NCI-H128 (cell line): ENCODE measurements around the gene NXN.
"Not testable (repeated sequence)": the region's sequence is repeated elsewhere in the genome, so short reads cannot be mapped to it uniquely, and the experiment has no call there.

ENCODE experiments used
- DNase-seq: peaks from one replicate; lab custom pipeline; 2025; ENCODE audit not compliant: unreplicated experiment; lab: John Stamatoyannopoulos, UW

The NXN gene

GRCh38 chr17:836151-836550 is 143.4 kb downstream of the NXN start:
- no peak for DNase-seq

DNA sequence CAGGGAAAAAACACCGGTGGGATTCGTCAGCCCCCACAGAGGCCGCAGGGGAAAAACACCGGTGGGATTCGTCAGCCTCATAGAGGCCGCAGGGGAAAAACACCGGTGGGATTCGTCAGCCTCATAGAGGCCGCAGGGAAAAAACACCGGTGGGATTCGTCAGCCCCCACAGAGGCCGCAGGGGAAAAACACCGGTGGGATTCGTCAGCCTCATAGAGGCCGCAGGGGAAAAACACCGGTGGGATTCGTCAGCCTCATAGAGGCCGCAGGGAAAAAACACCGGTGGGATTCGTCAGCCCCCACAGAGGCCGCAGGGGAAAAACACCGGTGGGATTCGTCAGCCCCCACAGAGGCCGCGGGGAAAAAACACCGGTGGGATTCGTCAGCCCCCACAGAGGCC is 143.9 kb downstream of the NXN start:
- not testable (repeated sequence) for DNase-seq

DNA sequence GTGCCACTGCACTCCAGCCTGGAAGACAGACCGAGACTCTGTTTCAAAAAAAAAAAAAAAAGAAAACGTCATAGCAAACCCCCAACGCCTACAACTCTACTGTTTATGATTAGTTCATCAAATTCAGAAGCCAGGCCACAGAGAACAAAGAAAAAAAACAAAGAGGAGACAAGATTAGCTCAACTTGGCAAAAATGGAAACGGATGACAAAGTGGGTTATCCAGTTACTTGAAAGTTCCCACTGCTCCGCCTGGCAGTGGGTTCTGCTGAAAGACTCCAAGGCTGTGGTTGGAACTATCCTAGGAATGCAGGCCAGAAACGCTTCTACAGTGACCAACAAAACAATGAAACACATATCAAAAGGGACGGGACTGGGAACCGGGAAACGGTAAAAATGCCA is 144.3 kb downstream of the NXN start:
- DNase-seq = no peak

GRCh38 chr17:834136-834535 is 145.4 kb downstream of the NXN start:
- no peak for DNase-seq

DNA sequence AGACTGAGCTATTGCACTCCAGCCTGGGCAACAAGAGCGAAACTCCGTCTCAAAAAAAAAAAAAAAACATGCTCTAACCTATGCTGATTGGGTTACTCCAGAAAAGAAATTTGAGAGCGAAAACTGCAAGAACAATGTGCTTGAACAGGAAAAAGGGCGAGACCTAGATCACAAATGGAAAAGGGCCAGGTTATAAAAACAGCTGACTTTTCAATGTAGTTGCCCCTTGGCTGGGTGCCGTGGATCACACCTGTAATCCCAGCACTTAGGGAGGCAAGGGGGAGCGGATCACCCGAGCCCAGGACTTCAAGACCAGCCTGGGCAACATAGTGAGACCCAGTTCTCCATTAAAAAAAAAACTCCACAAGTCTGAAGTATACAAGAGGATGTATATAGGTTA is 148.6 kb downstream of the NXN start:
- no peak for DNase-seq

- no peak for DNase-seq
Observed at GRCh38 chr17:830381-830780, 149.2 kb downstream of the NXN start.

DNA sequence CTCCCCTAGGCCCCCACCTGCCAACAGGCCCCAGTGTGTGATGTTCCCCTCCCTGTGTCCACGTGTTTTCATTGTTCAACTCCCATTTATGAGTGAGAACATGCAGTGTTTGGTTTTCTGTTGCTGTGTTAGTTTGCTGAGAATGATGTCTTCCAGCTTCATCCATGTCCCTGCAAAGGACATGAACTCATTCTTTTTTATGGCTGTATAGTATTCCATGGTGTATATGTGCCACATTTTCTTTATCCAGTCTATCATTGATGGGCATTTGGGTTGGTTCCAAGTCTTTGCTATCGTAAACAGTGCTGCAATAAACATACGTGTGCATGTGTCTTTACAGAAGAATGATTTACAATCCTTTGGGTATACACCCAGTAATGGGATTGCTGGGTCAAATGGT is 150.0 kb downstream of the NXN start:
- DNase-seq = not testable (repeated sequence)

DNA sequence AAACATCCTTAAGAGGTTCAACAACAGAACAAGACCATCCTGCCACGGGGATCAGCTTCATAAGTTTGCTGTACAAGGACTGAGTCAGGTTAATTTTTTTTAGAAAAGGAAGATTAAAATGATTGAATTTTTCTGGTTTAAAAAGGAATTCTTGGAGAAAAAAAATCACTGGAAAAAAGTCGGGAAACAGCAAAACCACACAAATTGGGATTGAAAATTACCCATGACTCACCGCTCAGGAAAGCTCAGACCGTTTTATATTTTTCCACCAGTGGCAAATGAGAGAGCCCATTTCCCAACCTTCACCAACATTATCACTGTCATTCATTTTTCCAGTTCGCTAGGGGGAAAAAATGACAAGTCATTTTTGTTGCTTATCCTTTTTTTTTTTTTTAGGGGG is 150.8 kb downstream of the NXN start:
- DNase-seq = no peak

DNA sequence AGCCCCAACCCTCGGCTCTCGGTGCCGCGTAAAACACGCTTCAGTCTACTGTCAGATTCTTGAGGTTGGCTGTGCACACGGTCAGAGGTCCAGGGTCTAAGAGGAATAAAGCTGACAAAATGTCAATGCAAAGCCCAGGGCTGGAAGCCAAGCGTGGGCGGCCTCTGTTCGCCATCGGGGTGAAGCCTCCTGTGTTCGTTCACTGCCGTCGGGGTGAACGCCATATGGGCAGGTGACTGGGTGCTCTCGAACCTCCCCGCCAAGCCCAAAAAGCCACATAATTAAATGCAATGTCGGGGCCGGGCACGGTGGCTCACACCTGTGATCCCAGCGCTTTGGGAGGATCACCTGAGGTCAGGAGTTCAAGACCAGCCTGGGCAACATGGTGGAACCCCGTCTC is 152.8 kb downstream of the NXN start:
- DNase-seq = no peak

DNA sequence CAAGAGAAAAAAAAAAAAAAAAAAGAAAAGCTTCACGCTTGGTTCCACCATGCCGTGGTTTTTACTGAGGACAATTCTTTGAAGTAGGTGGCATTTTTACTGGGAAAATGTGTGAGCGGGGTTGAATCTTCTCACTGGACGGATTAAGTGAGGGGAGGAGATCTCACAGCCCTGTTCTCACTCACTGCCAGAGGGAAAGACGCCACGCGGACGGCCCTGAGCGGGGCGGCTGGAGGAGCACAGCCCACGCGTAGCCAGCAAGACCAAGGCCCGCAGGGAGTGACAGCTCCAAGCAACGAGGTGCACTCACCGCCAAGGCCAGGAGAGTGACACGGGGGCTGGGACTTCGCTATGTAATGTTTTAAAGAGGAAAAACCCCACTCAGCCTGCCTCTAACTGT is 154.4 kb downstream of the NXN start:
- DNase-seq = no peak

- DNase-seq = no peak
Observed at GRCh38 chr17:824378-824777, 155.2 kb downstream of the NXN start.

DNA sequence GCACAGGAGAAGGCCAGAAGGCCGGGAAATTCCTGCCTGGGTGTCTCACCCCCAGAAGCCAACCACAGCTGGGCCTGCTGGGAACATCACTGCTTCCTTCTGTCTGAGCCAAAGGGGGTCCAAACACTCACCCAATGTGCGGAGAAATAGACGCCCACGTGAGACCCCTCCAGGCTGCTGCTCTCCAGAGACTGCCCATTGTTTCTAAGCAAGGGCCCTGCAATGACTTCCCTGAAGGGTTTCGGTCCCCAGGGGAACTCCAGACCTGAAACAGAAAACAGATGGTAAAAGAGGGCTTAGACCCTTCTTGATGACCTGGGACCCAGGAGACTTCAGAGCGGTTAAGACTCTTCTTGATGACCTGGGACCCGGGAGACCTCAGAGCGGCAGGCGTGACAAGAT is 156.1 kb downstream of the NXN start:
- DNase-seq = no peak

- no peak for DNase-seq
Observed at GRCh38 chr17:819251-819650, 160.3 kb downstream of the NXN start.

GRCh38 chr17:814371-814770 is 165.2 kb downstream of the NXN start:
- no peak for DNase-seq

DNA sequence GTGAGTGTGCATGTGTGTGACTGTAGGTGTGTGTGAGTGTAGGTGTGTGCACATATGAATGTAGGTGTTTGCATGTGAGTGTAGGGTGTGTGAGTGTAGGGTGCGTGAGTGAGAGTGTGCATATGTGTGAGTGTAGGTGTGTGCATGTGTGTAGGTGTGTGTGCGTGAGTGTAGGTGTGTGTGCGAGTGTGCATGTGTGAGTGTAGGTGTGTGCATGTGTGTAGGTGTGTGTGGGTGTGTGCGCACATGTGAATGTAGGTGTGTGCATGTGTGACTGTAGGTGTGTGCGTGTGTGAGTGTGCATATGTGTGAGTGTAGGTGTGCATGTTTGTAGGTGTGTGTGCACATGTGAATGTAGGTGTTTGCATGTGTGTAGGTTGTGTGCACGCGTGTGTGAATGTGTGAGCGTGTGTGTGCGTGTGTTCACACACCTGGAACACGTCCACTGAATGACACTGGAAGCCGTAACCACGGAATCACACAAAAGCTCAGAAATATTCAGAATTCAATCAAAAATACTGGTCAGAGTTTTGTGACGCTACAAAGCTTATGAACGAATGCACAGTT is 166.9 kb downstream of the NXN start:
- DNase-seq = no peak

DNA sequence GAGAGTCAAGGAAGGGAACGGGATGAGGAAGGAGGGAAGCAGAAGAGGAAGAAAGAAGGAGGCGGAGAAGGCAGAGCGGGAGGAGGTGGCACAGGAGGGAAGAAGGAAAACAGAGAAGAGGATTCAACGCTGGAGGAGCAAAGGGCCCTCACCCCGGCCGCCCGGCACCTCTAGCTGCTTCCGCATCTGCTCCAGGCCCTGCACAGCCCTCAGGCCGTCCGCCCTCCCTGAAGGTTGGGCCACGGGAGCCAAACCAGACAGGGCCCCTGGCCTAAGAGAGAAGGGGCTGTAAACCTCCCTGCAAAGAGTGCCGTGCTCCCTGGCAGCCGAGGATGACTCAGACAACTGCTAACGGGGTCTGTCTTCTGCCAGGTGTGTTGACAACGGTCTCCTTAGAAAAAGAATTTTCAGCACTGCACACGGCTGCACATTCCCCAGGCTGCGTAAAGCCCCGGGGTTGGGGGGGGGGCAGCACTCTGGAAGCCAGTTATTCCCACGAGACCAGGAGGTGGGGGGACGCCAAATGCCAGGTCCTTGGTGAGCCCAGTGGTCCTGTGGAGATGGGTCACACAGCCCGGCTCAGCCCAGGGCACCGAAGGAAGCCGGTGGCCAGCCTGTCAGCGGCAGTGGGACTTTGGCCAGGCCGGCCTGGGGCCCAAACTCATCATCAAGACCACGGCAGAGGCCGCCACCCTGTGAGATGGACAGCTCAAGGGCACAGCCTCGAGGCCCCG is 168.4 kb downstream of the NXN start:
- DNase-seq = no peak

- DNase-seq = no peak
Observed at GRCh38 chr17:807523-808294, 171.9 kb downstream of the NXN start.

DNA sequence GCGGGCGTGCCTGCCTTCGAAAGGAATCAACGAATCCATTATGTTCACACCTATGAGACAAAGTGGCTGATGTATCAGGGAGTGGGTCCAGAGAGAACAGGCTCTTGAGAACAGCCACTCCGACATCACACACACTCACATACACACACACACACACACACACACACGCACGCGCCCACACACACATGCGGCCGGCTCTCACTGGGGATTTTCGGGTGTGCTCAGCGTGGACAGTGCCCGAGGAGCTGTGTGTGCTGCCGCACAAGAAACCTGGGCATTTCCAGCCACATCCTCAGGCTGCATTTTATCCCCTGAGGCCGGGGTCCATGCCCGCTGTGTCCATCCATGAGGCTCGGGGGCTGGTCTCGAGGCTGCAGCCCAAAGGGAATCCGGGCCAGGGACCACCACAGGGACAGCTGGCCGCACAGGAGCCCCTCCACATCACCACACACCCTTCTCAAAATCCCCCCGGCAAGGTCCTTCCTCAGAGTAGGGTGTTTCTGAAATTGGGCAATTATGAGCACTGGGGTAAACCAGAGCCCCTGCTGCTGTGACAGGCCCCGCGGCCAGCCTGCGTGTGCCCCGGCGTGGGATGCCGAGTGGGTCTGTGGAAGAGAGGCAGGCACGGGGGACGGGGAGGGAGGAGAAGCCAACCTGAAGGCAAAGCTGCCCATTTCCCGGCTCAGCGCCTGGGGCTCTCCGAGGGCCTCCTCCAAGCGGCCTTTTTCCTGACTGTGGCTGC is 172.6 kb downstream of the NXN start:
- no peak for DNase-seq

- no peak for DNase-seq
Observed at GRCh38 chr17:806346-806745, 173.2 kb downstream of the NXN start.

GRCh38 chr17:805886-806285 is 173.7 kb downstream of the NXN start:
- not testable (repeated sequence) for DNase-seq

- no peak for DNase-seq
Observed at GRCh38 chr17:804541-805435, 174.8 kb downstream of the NXN start.
